ENCODE results near the gene TMPRSS6. TPM values are rescaled to one million over a fixed set of nuclear protein-coding genes. Genes with fewer than 3 reads are reported as not detected.
A peak's percentile ranks its signal among the peaks of the same experiment; 100 is the strongest.

TMPRSS6 gene
- total RNA-seq, 1 donor from 2014 or later = 2.1 TPM

DNA sequence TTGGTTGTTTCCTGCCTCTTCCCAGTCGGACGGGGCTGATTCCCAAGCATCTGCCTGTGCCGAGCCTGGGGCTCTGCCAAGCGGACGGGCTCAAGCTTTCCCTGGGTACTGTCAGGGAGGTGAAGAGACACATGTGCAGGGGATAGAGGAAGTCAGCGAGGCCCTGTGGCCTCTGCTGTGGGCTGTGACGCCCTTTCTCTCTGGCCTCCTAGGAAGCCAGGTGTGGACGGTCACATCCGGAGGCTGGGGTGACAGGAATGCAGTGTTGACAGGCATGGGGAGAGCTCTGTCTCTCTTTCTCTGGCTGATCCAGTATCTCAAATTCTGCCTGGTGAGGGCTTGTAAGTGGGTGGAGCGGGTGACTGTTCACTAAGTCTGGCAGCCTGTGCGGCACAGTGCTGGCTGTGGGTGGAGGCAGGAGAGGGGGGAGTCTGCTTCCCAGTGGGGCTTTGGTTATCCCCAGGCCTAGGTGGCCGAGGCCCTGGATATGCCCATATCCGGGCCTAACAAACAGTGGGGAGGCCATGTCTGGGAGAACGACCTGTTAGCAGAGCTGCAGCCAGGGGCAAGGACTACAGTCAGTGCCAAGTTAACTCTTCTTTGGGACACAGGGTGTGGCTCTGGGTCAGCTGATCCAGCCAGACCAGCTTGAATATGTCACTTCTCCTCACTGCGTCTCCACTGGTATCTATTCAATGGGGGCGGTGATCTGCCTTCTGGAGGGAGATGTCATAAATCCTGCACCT, 56.0 kb downstream of the TMPRSS6 start:
- Histone ChIP-seq H3K36me3 (peaks cover 15% of the 10 kb centered on the region), H3K4me3 (no peak overlapping the region), H3K9me3 (no peaks in the 10 kb centered on the region), H3K27ac (no peak overlapping the region), H3K4me1 (peaks cover 7% of the 10 kb centered on the region), H3K27me3 (no peaks in the 10 kb centered on the region)
- ATAC-seq (no peak), DNase-seq (peak; percentile 59)
- TF ChIP-seq, protein P1, sequence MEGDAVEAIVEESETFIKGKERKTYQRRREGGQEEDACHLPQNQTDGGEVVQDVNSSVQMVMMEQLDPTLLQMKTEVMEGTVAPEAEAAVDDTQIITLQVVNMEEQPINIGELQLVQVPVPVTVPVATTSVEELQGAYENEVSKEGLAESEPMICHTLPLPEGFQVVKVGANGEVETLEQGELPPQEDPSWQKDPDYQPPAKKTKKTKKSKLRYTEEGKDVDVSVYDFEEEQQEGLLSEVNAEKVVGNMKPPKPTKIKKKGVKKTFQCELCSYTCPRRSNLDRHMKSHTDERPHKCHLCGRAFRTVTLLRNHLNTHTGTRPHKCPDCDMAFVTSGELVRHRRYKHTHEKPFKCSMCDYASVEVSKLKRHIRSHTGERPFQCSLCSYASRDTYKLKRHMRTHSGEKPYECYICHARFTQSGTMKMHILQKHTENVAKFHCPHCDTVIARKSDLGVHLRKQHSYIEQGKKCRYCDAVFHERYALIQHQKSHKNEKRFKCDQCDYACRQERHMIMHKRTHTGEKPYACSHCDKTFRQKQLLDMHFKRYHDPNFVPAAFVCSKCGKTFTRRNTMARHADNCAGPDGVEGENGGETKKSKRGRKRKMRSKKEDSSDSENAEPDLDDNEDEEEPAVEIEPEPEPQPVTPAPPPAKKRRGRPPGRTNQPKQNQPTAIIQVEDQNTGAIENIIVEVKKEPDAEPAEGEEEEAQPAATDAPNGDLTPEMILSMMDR (IDR thresholded peaks at IDR 0.05) = no peak
- intact Hi-C loops (cut with DNase I) = no loop called here

DNA sequence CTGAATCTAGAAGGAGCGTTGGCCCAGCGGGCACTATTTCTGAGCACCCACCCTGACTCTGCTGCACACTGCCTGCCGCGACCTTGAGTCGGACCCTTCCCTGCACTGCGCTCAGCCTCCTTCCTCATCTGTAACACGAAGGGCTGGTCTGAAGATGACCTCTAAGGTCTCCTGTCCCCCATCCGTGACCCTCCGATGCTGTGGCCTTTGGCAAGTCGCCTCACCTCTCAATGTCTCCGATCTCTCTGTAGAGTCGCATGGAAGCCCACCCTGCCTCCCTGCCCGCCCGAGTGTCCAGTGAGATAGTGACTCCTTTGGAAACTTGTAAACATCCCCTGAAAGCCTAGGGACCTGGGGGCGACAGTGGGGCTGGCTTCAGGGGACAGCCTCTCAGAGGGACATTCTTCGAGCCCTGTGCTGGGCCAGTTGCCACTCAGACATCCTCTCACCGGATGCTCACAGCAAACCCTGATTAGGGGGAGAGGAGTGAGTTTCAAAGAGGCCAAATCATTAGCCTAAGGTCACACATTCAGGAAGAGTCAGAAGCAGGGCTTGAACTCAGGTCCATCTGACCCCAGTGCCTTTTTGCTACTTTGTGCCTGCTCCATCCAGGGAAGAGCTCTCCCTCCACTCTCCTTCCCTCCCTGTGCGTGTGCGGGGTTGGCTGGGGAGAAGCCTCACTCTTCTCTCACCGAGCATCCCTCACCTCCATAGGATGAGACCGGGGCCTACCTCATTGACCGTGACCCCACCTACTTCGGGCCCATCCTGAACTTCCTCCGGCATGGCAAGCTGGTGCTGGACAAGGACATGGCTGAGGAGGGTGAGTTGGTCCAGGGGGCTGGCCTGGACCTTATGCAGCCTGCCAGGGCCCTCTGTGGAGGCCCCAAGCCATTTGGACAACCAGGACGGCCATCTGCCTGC, 56.9 kb downstream of the TMPRSS6 start:
- Histone ChIP-seq H3K36me3 (peaks cover 12% of the 10 kb centered on the region), H3K27me3 (no peaks in the 10 kb centered on the region), H3K4me1 (peaks cover 7% of the 10 kb centered on the region), H3K27ac (no peak overlapping the region), H3K4me3 (peak overlapping the region; percentile 68), H3K9me3 (no peaks in the 10 kb centered on the region)
- TF ChIP-seq, protein P1 (IDR thresholded peaks at IDR 0.05) = no peak
- intact Hi-C loops (cut with DNase I) = no loop called here
- no peak for ATAC-seq
- DNase-seq = no peak

DNA sequence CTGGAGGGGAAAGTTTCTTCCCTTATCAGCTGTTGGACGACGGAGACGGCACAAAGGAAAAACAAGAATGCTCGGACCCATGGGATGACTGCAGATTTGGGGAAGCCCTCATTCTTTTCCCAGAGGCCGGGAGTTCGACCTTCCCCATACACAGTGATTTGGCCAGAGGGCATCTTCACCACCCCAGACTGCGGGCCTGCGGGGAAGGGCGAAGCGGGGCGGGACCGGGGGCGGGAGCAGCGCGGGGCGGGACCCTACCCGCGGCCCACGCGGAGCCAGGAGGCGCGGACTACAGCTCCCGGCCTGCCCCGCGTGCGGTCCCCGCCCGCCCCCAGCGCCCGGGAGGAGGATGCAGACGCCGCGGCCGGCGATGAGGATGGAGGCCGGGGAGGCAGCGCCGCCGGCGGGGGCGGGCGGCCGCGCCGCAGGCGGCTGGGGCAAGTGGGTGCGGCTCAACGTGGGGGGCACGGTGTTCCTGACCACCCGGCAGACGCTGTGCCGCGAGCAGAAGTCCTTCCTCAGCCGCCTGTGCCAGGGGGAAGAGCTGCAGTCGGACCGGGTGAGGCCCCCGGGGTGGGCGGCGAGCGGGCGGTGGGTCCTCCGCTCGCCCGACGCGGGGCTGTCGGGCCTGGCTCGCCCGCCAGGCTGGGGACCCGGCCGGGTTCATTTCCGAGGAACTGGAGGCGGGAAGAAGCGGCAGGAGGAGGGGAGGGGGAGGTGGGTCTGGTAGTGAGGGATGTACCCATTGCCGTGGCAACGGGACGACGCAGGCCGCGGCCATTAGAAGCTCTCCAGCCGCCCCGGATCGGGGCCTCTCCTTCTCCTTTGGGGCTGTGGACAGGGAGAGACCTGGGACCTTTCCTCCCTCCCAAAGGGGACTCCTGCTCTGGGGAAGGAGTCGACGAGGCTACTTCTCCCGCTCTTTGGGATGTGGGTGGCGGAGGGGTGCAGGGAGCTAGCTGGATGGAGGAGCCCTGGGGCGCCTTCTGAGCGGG, 57.8 kb downstream of the TMPRSS6 start, which contains the start of gene KCTD17:
TSS of gene KCTD17 (plus strand) at position 352 of the 995 bp plus-strand sequence. CDS start at position 371, 19 bp downstream.
- intact Hi-C loops (cut with DNase I) = no loop called here
- Histone ChIP-seq H3K4me1 (peaks cover 7% of the 10 kb centered on the region), H3K27ac (peak within 1 kb of the TSS; percentile 18), H3K27me3 (no peaks in the 10 kb centered on the region), H3K4me3 (peak within 1 kb of the TSS; percentile 68), H3K9me3 (no peaks in the 10 kb centered on the region), H3K36me3 (peaks cover 4% of the 10 kb centered on the region)
- peak; percentile 89 for DNase-seq
- peak; percentile 88 for ATAC-seq
- TF ChIP-seq, protein P1 (IDR thresholded peaks at IDR 0.05) = no peak

DNA sequence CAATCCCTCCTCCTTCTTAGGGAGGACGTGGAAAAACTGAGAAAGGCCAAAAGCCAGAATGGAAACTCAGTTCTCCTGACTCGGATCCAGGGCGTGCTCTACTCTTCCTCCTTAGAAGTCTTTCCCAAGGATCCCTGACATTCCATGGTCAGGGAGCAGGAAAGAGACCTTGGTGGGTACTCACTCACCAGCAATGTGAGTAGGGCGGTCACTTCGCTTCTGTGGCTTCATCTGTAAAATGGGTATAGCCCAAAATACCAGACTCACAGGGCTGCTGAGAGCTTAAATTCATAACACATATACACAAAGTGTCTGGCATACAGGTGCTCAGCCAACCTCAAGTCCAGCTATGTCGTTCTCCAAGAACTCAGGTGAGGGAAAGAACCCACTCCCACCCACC, 58.6 kb downstream of the TMPRSS6 start:
- peak overlapping the region; percentile 18 for H3K27ac ChIP-seq
- peak overlapping the region; percentile 68 for H3K4me3 ChIP-seq
- TF ChIP-seq, protein P1 (IDR thresholded peaks at IDR 0.05) = no peak
- ATAC-seq = no peak
- peaks cover 4% of the 10 kb centered on the region for H3K36me3 ChIP-seq
- no peak for DNase-seq
- H3K27me3 ChIP-seq = no peaks in the 10 kb centered on the region
- intact Hi-C loops (cut with DNase I) = no loop called here
- no peaks in the 10 kb centered on the region for H3K9me3 ChIP-seq
- H3K4me1 ChIP-seq = peaks cover 7% of the 10 kb centered on the region

DNA sequence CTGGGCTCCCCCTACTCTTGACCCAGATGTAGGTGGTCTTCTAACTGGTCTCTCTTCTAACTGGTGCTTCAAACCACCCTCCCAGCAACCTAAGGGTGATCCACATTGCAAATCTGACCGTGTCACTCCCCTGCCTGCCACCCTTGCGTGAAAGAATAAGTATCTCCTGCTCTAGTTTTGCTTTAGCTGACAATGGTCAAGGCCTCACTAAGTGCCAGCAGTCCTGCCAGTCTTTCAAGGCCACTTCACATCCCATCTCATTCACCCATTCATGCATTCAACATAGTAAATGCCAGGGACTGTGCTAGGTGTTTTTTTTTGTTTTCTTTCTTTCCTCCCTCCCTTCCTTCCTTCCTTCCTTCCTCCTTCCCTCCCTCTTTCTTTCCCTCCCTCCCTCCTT, 60.3 kb downstream of the TMPRSS6 start:
- intact Hi-C loops (cut with DNase I) = no loop called here
- no peak for DNase-seq
- peaks cover 7% of the 10 kb centered on the region for H3K4me1 ChIP-seq
- TF ChIP-seq, protein P1 (IDR thresholded peaks at IDR 0.05) = no peak
- no peaks in the 10 kb centered on the region for H3K36me3 ChIP-seq
- no peaks in the 10 kb centered on the region for H3K27me3 ChIP-seq
- H3K4me3 ChIP-seq = no peak overlapping the region
- no peak for ATAC-seq
- no peaks in the 10 kb centered on the region for H3K9me3 ChIP-seq
- no peak overlapping the region for H3K27ac ChIP-seq

All from upper lobe of right lung (tissue), 1 donor.